Naive thymus-derived CD4-positive, alpha-beta T cell (primary cell): ENCODE results near the gene TTC8. TPM values are rescaled to one million over a fixed set of nuclear protein-coding genes. Genes with fewer than 3 reads are reported as not detected.

ENCODE experiments used
- ATAC-seq: fragments of 150-1000 bp; cut with Tn5 transposase; 2 replicates; pipeline ENCODE4 v1.10.0; 2021; ENCODE audit warnings: mild to moderate bottlenecking, moderate library complexity
- CTCF ChIA-PET: fragments of 350-600 bp; sonication (Branson Sonifier 250); formaldehyde crosslinking; loops from one replicate; lab custom pipeline; 2021; ENCODE audit warnings: antibody characterized with exemption; lab: Charles Lee
- POLR2A ChIA-PET: fragments of 350-600 bp; sonication (Branson Sonifier 250); formaldehyde crosslinking; loops from one replicate; lab custom pipeline; 2021; ENCODE audit warnings: antibody characterized with exemption, inconsistent platforms; lab: Charles Lee
- DNase-seq, 9 donors: peaks; one replicate each; pipeline versions ENCODE4 v3.0.0 to v3.0.0-alpha.2; 2020 to 2022; ENCODE audit warnings: mixed read lengths in 1 of 9
- H3K27ac ChIP-seq: one replicate; pipeline ENCODE4 v1.7.0; 2013; ENCODE audit warnings: mild to moderate bottlenecking, low read depth, low read length, moderate library complexity
- H3K27me3 ChIP-seq, 2 donors: one replicate each; pipeline ENCODE4 v1.7.0; 2013; ENCODE audit warnings: low read length in 2 of 2, mild to moderate bottlenecking in 2 of 2, moderate library complexity in 2 of 2; ENCODE audit not compliant: control insufficient read depth in 2 of 2, insufficient read depth in 2 of 2
- H3K36me3 ChIP-seq, 3 experiments: 1 replicate in 2 of 3; 2 replicates in 1 of 3; pipeline ENCODE4 v1.7.0; 2013; ENCODE audit warnings: low read length in 3 of 3, mild to moderate bottlenecking in 3 of 3, moderate library complexity in 1 of 3; ENCODE audit not compliant: insufficient read depth in 3 of 3, control insufficient read depth in 2 of 3
- H3K4me1 ChIP-seq, 2 donors: one replicate each; pipeline ENCODE4 v1.7.0; 2013; ENCODE audit warnings: low read length in 2 of 2, mild to moderate bottlenecking in 2 of 2, moderate library complexity in 1 of 2; ENCODE audit not compliant: control insufficient read depth in 2 of 2, insufficient read depth in 2 of 2
- H3K4me3 ChIP-seq: 2 replicates; pipeline ENCODE4 v1.7.0; 2013; ENCODE audit warnings: mild to moderate bottlenecking, low read length
- H3K9me3 ChIP-seq, 3 experiments: 1 replicate in 2 of 3; 2 replicates in 1 of 3; pipeline ENCODE4 v1.7.0; 2013; ENCODE audit warnings: low read length in 3 of 3; ENCODE audit not compliant: control insufficient read depth in 2 of 3
- H3K27ac Mint-ChIP-seq, 9 donors: one replicate each; pipeline ENCODE4 v1.8.0; 2020 to 2022; ENCODE audit warnings: mixed read lengths in 9 of 9, mild to moderate bottlenecking in 8 of 9, moderate library complexity in 5 of 9, inconsistent platforms in 2 of 9
- H3K27me3 Mint-ChIP-seq, 5 donors: one replicate each; pipeline ENCODE4 v1.8.0; 2021 to 2022; ENCODE audit warnings: mixed read lengths in 5 of 5, mild to moderate bottlenecking in 1 of 5
- H3K36me3 Mint-ChIP-seq, 5 donors: one replicate each; pipeline ENCODE4 v1.8.0; 2020 to 2022; ENCODE audit warnings: mixed read lengths in 5 of 5, mild to moderate bottlenecking in 3 of 5, inconsistent platforms in 1 of 5
- H3K4me1 Mint-ChIP-seq, 7 donors: one replicate each; pipeline ENCODE4 v1.8.0; 2020 to 2022; ENCODE audit warnings: mixed read lengths in 7 of 7, mild to moderate bottlenecking in 3 of 7, inconsistent platforms in 1 of 7
- H3K4me3 Mint-ChIP-seq, 10 donors: one replicate each; pipeline ENCODE4 v1.8.0; 2020 to 2022; ENCODE audit warnings: mild to moderate bottlenecking in 10 of 10, mixed read lengths in 10 of 10, moderate library complexity in 6 of 10, inconsistent platforms in 2 of 10
- H3K9me3 Mint-ChIP-seq, 11 donors: one replicate each; pipeline ENCODE4 v1.8.0; 2020 to 2022; ENCODE audit warnings: mixed read lengths in 11 of 11, mild to moderate bottlenecking in 4 of 11, inconsistent platforms in 1 of 11, moderate library complexity in 1 of 11
- intact Hi-C, 2 donors: fragments of 100-400 bp; cut with micrococcal nuclease; formaldehyde crosslinking; loops; one replicate each; pipeline ENCODE4 v1.15.1; 2023
- polyA plus RNA-seq, 2 donors: library from polyadenylated mRNA; unstranded; fragments of 300-500 nt; fragmentation: Illumina TruSeq; gene quantifications; one replicate each; pipeline ENCODE4 v1.2.3, GENCODE V29; 2021
- total RNA-seq, 6 experiments: library from RNA in 5 of 6; stranded (reverse) in 5 of 6; gene quantifications; 1 replicate in 5 of 6; 2 replicates in 1 of 6; pipeline ENCODE4 v1.2.3 and lab custom pipeline; 2021 to 2026

The TTC8 gene
- total and polyA plus RNA-seq, 7 experiments from 2014 or later = 1.3 to 3.4 (median 2.1) TPM

DNA sequence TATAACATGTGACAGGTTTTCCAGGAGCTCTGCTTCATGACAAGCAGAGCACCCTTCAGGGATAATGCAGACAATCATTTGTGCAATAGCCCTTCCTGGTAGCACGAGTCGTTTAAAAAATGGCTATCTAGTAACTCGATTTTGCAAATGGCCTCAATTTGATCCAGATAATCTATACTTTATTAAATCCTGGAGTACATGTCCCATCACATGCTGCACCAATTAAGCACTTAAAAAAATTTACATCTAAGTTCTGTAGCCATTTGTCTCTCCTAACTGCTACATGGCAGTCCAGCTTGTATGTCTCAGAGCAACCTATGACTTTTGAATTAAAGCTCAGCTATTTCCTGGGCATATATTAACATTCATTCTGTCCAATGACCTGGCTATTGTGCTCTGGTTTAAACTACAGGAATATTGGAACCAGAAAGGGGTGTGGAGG, 79.8 kb downstream of the TTC8 start:
- ATAC-seq (no peak), DNase-seq (no peak)
- no peak overlapping the region for H3K4me3 ChIP-seq
- intact Hi-C loops = no loop called here
- H3K27me3 ChIP-seq = no peaks in the 10 kb centered on the region
- Mint-ChIP-seq H3K27ac (no peak overlapping the region), H3K4me3 (no peak overlapping the region), H3K4me1 (no peaks in the 10 kb centered on the region), H3K27me3 (peaks cover 4 to 35% (median 29%) of the 10 kb centered on the region in 5 donors), H3K36me3 (peaks cover 0 to 13% (median 0%) of the 10 kb centered on the region in 5 donors), H3K9me3 (peaks cover 0 to 19% (median 7%) of the 10 kb centered on the region in 11 donors)
- no peaks in the 10 kb centered on the region for H3K4me1 ChIP-seq
- H3K36me3 ChIP-seq = no peaks in the 10 kb centered on the region
- POLR2A ChIA-PET = no interaction called here
- H3K27ac ChIP-seq = no peak overlapping the region
- CTCF ChIA-PET = interaction anchor here (0.5 to 0.6 kb wide), 2 partner anchors 1032 to 1482 kb away, joined by 3 read pairs; no protein-coding TSS in a partner anchor
- H3K9me3 ChIP-seq = no peaks in the 10 kb centered on the region

DNA sequence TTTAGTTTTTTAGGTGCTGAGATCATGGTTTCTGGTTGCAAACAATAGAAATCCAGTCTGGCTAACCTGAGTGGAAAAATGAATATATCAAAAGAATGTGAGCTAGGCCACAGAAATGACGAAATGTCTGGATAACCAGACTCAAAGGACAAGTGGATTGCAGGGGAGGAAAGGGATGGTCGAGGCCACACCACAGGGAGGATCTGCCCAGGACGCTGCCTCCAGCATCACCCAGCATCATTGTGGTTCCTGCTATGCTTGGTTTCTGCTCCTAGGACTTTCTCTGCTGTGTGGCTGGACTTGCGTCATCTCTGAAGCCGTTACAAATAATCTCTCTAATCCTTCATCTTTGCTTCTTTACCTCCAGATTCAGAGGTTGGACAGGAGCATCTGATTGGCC, 80.4 kb downstream of the TTC8 start:
- Mint-ChIP-seq H3K36me3 (peaks cover 0 to 13% (median 0%) of the 10 kb centered on the region in 5 donors), H3K9me3 (peaks cover 0 to 19% (median 7%) of the 10 kb centered on the region in 11 donors), H3K4me3 (no peak overlapping the region), H3K27ac (no peak overlapping the region), H3K4me1 (no peaks in the 10 kb centered on the region), H3K27me3 (peaks cover 4 to 35% (median 29%) of the 10 kb centered on the region in 5 donors)
- no peak for DNase-seq
- intact Hi-C loops = no loop called here
- ChIA-PET POLR2A (no interaction called here), CTCF (no interaction called here)
- Histone ChIP-seq H3K4me3 (no peak overlapping the region), H3K36me3 (no peaks in the 10 kb centered on the region), H3K27me3 (no peaks in the 10 kb centered on the region), H3K9me3 (no peaks in the 10 kb centered on the region), H3K4me1 (no peaks in the 10 kb centered on the region), H3K27ac (no peak overlapping the region)
- no peak for ATAC-seq

DNA sequence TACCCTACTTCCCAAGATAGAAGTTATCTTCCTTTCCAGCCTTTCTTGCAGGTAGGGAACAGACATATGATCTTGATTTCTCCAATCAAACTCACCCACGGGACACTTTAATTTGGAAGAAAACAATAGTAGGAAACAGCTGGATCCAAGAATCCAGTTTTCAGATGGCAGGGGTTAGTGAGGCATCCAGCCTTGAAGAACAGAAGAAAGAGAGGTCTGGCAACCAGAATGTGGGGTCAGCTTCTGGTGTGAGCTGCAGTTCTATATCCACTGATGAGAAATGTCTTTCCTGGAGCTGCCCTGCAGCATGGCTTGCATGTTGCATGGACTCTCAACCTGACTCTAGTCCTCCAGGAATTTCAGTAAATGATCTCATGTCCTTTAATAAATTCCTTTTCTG, 83.8 kb downstream of the TTC8 start:
- peaks cover 0 to 19% (median 7%) of the 10 kb centered on the region in 11 donors for H3K9me3 Mint-ChIP-seq
- H3K4me3 ChIP-seq = no peak overlapping the region

DNA sequence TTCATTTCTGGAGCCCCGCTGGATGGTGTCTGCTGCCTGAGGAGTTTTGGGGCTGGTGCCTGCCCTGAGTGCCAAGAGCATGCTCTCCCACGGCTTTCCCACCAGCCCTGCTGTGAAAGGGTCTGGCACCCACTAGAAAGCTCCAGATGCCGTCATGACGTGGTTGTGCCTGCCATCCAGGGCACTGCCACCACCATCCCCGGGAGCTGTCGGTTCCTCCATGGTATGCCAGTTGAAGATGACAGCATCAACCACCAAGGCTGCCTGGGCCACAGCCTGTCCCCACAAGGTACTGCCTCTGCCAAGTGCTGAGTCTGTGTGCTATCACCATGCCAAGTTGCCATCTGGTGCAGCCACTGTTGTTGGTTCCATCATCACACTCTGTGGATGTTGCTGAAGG, 85.9 kb downstream of the TTC8 start:
- no peaks in the 10 kb centered on the region for H3K27me3 ChIP-seq
- Mint-ChIP-seq H3K9me3 (peaks cover 0 to 19% (median 7%) of the 10 kb centered on the region in 11 donors), H3K4me3 (no peak overlapping the region), H3K36me3 (peaks cover 0 to 13% (median 0%) of the 10 kb centered on the region in 5 donors), H3K4me1 (no peaks in the 10 kb centered on the region), H3K27me3 (peaks cover 0 to 28% (median 11%) of the 10 kb centered on the region in 5 donors), H3K27ac (no peak overlapping the region)
- DNase-seq (no peak), ATAC-seq (no peak)
- no peaks in the 10 kb centered on the region for H3K4me1 ChIP-seq
- CTCF ChIA-PET = no interaction called here
- H3K9me3 ChIP-seq = no peaks in the 10 kb centered on the region
- POLR2A ChIA-PET = no interaction called here
- no peak overlapping the region for H3K4me3 ChIP-seq
- H3K36me3 ChIP-seq = no peaks in the 10 kb centered on the region
- intact Hi-C loops = no loop called here
- no peak overlapping the region for H3K27ac ChIP-seq

More for the DNA sequence above, 83.8 kb downstream of the TTC8 start:
- Mint-ChIP-seq H3K4me3 (no peak overlapping the region), H3K36me3 (peaks cover 0 to 13% (median 0%) of the 10 kb centered on the region in 5 donors), H3K4me1 (no peaks in the 10 kb centered on the region), H3K27ac (no peak overlapping the region), H3K27me3 (peaks cover 0 to 23% (median 15%) of the 10 kb centered on the region in 5 donors)
- Histone ChIP-seq H3K4me1 (no peaks in the 10 kb centered on the region), H3K36me3 (no peaks in the 10 kb centered on the region), H3K9me3 (no peaks in the 10 kb centered on the region), H3K27me3 (no peaks in the 10 kb centered on the region), H3K27ac (no peak overlapping the region)
- ChIA-PET POLR2A (no interaction called here), CTCF (no interaction called here)
- DNase-seq (no peak), ATAC-seq (no peak)
- intact Hi-C loops = no loop called here

DNA sequence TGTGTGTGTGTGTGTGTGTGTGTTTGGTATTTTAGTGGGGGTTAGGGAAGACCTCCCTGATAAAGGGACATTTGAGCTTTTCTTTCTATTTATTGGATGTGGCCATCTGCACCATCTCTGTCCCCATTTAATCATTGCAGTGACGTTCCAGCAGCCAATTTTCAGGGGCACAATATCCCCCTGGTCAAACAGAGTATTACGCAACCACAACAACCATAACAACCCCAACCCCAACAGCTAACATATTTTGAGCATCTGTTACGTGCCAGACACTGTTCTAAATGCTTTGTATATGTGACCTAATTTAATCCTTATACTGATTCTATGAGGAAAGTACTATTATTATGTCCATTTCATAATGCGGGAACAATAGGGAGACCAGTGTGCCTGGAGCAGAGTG, 87.4 kb downstream of the TTC8 start:
- no peak for ATAC-seq
- Histone ChIP-seq H3K9me3 (no peaks in the 10 kb centered on the region), H3K27ac (no peak overlapping the region), H3K36me3 (no peaks in the 10 kb centered on the region), H3K4me1 (no peaks in the 10 kb centered on the region), H3K27me3 (no peaks in the 10 kb centered on the region), H3K4me3 (no peak overlapping the region)
- CTCF ChIA-PET = no interaction called here
- no peak overlapping the region for H3K27ac Mint-ChIP-seq
- H3K36me3 Mint-ChIP-seq = peaks cover 0 to 7% (median 0%) of the 10 kb centered on the region in 5 donors
- H3K4me3 Mint-ChIP-seq = no peak overlapping the region
- no peak for DNase-seq
- H3K9me3 Mint-ChIP-seq = peaks cover 0 to 12% (median 7%) of the 10 kb centered on the region in 11 donors
- intact Hi-C loops = no loop called here
- POLR2A ChIA-PET = interaction anchor here (0.7 kb wide), 1 partner anchor 454 kb away, joined by 4 read pairs; no protein-coding TSS in a partner anchor
- H3K4me1 Mint-ChIP-seq = no peaks in the 10 kb centered on the region
- H3K27me3 Mint-ChIP-seq = peaks cover 0 to 23% (median 11%) of the 10 kb centered on the region in 5 donors

DNA sequence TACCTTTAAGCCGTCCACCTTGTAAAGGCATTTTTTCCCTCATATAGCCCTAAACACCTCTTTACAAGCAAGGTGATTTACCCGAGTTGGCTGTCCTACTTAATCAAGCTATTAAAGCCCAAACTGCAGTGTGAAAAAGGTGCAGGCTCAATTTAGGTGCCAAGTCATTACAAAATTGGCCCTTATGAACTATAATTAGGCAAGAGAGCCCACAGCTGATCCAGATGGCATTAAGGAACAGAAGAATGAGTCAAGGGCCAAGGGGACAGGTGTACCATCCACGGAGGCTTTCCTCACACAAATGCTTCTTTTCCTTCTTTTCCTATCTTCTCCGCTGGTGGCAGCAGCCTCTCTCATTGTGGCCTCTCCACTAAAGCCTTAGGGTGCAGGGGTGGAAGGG, 90.5 kb downstream of the TTC8 start:
- Histone ChIP-seq H3K36me3 (no peaks in the 10 kb centered on the region), H3K27ac (no peak overlapping the region), H3K27me3 (no peaks in the 10 kb centered on the region), H3K9me3 (no peaks in the 10 kb centered on the region), H3K4me1 (no peaks in the 10 kb centered on the region), H3K4me3 (no peak overlapping the region)
- CTCF ChIA-PET = no interaction called here
- Mint-ChIP-seq H3K4me3 (no peak overlapping the region), H3K4me1 (no peaks in the 10 kb centered on the region), H3K27me3 (peaks cover 0 to 16% (median 4%) of the 10 kb centered on the region in 5 donors), H3K36me3 (no peaks in the 10 kb centered on the region), H3K27ac (no peak overlapping the region), H3K9me3 (no peaks in the 10 kb centered on the region)
- intact Hi-C loops = no loop called here
- ATAC-seq (no peak), DNase-seq (no peak)
- POLR2A ChIA-PET = no interaction called here

DNA sequence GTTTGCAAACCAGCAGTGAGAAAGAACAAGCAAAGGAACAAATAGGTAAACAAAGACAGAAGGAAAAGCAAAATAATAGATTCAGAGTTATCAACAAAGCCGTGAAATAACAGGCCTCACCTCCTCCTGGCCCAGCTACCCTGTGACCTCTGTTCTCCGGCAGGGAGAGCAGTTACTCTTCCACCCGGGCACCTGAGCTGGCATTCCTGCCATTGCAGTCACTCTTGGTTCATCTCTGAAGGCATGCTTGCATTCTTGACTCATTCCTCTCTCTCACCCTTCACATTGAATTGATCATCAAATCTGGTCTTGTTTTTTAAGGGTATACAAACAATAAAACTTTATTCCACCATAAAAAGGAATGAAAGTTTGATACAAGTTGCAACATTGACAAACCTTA, 95.1 kb downstream of the TTC8 start:
- H3K4me1 ChIP-seq = no peaks in the 10 kb centered on the region
- ATAC-seq = no peak
- no peaks in the 10 kb centered on the region for H3K9me3 ChIP-seq
- Mint-ChIP-seq H3K27ac (no peak overlapping the region), H3K4me3 (no peak overlapping the region), H3K27me3 (peaks cover 0 to 41% (median 32%) of the 10 kb centered on the region in 5 donors), H3K4me1 (no peaks in the 10 kb centered on the region), H3K9me3 (peaks cover 0 to 9% (median 3%) of the 10 kb centered on the region in 11 donors), H3K36me3 (peaks cover 0 to under 1% (median 0%) of the 10 kb centered on the region in 5 donors)
- intact Hi-C loops = no loop called here
- H3K36me3 ChIP-seq = no peaks in the 10 kb centered on the region
- H3K4me3 ChIP-seq = no peak overlapping the region
- ChIA-PET POLR2A (no interaction called here), CTCF (no interaction called here)
- no peaks in the 10 kb centered on the region for H3K27me3 ChIP-seq
- H3K27ac ChIP-seq = no peak overlapping the region
- DNase-seq = no peak
